ENCODE results near the gene RAD51AP1.

The RAD51AP1 gene

GRCh38 chr12:4552191-4552590 is 13.5 kb downstream of the RAD51AP1 start:
- DNase-seq (ENCODE audit: low read depth): no peak

GRCh38 chr12:4553943-4554342 is 15.3 kb downstream of the RAD51AP1 start:
- no peak for DNase-seq (ENCODE audit: low read depth)

GRCh38 chr12:4555804-4556203 is 17.1 kb downstream of the RAD51AP1 start:
- no peak for DNase-seq (ENCODE audit: low read depth)

GRCh38 chr12:4556735-4557530 is 18.2 kb downstream of the RAD51AP1 start:
- DNase-seq (ENCODE audit: low read depth): no peak

GRCh38 chr12:4557586-4557985 is 18.9 kb downstream of the RAD51AP1 start:
- no peak for DNase-seq (ENCODE audit: low read depth)

GRCh38 chr12:4558171-4558570 is 19.5 kb downstream of the RAD51AP1 start:
- no peak for DNase-seq (ENCODE audit: low read depth)

GRCh38 chr12:4562034-4562657 is 23.5 kb downstream of the RAD51AP1 start, which contains the start of gene DYRK4:
TSS of gene DYRK4 (plus strand) at chr12:4562208. CDS start at chr12:4562246, 38 bp downstream.
- no peak for DNase-seq (ENCODE audit: low read depth)

- DNase-seq (ENCODE audit: low read depth): no peak
Measured at GRCh38 chr12:4563336-4563735, 24.6 kb downstream of the RAD51AP1 start.

GRCh38 chr12:4564818-4565217 is 26.1 kb downstream of the RAD51AP1 start:
- DNase-seq (ENCODE audit: low read depth): no peak

GRCh38 chr12:4566474-4566873 is 27.8 kb downstream of the RAD51AP1 start:
- DNase-seq (ENCODE audit: low read depth): no peak

GRCh38 chr12:4567073-4567881 is 28.6 kb downstream of the RAD51AP1 start:
- no peak for DNase-seq (ENCODE audit: low read depth)

- DNase-seq (ENCODE audit: low read depth): no peak
Measured at GRCh38 chr12:4569261-4569660, 30.6 kb downstream of the RAD51AP1 start.

- DNase-seq (ENCODE audit: low read depth): no peak
Measured at GRCh38 chr12:4572680-4573079, 34.0 kb downstream of the RAD51AP1 start.

- no peak for DNase-seq (ENCODE audit: low read depth)
Measured at GRCh38 chr12:4579305-4580102, 40.8 kb downstream of the RAD51AP1 start.

- no peak for DNase-seq (ENCODE audit: low read depth)
Measured at GRCh38 chr12:4580281-4580688, 41.6 kb downstream of the RAD51AP1 start.

- DNase-seq (ENCODE audit: low read depth): no peak
Measured at GRCh38 chr12:4584281-4584680, 45.6 kb downstream of the RAD51AP1 start.

GRCh38 chr12:4584896-4585295 is 46.2 kb downstream of the RAD51AP1 start:
- no peak for DNase-seq (ENCODE audit: low read depth)

GRCh38 chr12:4586500-4586899 is 47.8 kb downstream of the RAD51AP1 start:
- no peak for DNase-seq (ENCODE audit: low read depth)

GRCh38 chr12:4587108-4587507 is 48.4 kb downstream of the RAD51AP1 start:
- DNase-seq (ENCODE audit: low read depth): no peak

GRCh38 chr12:4588916-4589315 is 50.2 kb downstream of the RAD51AP1 start:
- DNase-seq (ENCODE audit: low read depth): no peak

- no peak for DNase-seq (ENCODE audit: low read depth)
Measured at GRCh38 chr12:4589941-4590340, 51.3 kb downstream of the RAD51AP1 start.

GRCh38 chr12:4591180-4591687 is 52.5 kb downstream of the RAD51AP1 start:
- no peak for DNase-seq (ENCODE audit: low read depth)
